ENCODE data around the gene RNU7-1.

DNA sequence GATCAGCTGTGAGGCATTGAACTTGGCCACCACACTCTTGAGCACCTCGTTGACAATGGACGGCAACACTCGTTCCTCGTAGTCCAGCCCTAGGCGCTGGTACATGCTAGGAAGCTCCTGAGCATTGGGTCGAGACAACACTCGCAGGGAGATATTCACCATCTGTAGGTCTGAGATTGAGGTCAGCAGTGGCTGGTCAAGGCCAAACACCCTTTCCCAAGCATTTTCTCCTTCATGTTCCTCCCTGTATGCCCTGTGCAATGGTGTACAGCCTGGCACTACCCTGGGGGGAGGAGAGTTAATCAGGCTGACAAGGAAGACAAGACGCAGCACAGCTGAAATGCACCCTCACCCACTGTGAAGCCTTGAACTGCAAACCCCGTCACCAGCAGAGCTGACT, 24.8 kb downstream of the RNU7-1 start:
- TF ChIP-seq, protein P1, sequence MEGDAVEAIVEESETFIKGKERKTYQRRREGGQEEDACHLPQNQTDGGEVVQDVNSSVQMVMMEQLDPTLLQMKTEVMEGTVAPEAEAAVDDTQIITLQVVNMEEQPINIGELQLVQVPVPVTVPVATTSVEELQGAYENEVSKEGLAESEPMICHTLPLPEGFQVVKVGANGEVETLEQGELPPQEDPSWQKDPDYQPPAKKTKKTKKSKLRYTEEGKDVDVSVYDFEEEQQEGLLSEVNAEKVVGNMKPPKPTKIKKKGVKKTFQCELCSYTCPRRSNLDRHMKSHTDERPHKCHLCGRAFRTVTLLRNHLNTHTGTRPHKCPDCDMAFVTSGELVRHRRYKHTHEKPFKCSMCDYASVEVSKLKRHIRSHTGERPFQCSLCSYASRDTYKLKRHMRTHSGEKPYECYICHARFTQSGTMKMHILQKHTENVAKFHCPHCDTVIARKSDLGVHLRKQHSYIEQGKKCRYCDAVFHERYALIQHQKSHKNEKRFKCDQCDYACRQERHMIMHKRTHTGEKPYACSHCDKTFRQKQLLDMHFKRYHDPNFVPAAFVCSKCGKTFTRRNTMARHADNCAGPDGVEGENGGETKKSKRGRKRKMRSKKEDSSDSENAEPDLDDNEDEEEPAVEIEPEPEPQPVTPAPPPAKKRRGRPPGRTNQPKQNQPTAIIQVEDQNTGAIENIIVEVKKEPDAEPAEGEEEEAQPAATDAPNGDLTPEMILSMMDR (IDR thresholded peaks at IDR 0.05) = no peak
- TF ChIP-seq EP300 (IDR thresholded peaks at IDR 0.05) = no peak

All from ovary (tissue), 3 donors.